Smooth muscle cell (in vitro differentiated cells): ENCODE measurements around the gene PRDM10. TPM values are rescaled to one million over a fixed set of nuclear protein-coding genes. Genes with fewer than 3 reads are reported as not detected.

ENCODE experiments used
- DNase-seq: peaks from one replicate; lab custom pipeline; 2025; ENCODE audit not compliant: unreplicated experiment; lab: John Stamatoyannopoulos, UW
- H2AFZ ChIP-seq: fragments of 200-600 bp; sonication (generic); 2 replicates; pipeline ENCODE4 v1.6.0; 2016; ENCODE audit warnings: antibody characterized with exemption, low read depth, mild to moderate bottlenecking
- H3F3A ChIP-seq: fragments of 200-600 bp; sonication (generic); 2 replicates; pipeline ENCODE4 v1.6.0; 2017; ENCODE audit warnings: antibody characterized with exemption, low read depth
- H3K27ac ChIP-seq: fragments of 200-600 bp; sonication (generic); 2 replicates; pipeline ENCODE4 v1.5.1; 2016; ENCODE audit warnings: low read depth, mild to moderate bottlenecking
- H3K27me3 ChIP-seq: fragments of 200-600 bp; sonication (generic); 2 replicates; pipeline ENCODE4 v1.6.1; 2016; ENCODE audit warnings: low read depth, mild to moderate bottlenecking
- H3K36me3 ChIP-seq: fragments of 200-600 bp; sonication (generic); 2 replicates; pipeline ENCODE4 v1.5.1; 2016; ENCODE audit warnings: low read depth
- H3K4me1 ChIP-seq: fragments of 200-600 bp; sonication (generic); 2 replicates; pipeline ENCODE4 v1.5.1; 2016; ENCODE audit warnings: low read depth
- H3K4me2 ChIP-seq: fragments of 200-600 bp; sonication (generic); 2 replicates; pipeline ENCODE4 v1.6.0; 2016; ENCODE audit warnings: mild to moderate bottlenecking
- H3K4me3 ChIP-seq: fragments of 200-600 bp; sonication (generic); 2 replicates; pipeline ENCODE4 v1.5.1; 2016; ENCODE audit warnings: mild to moderate bottlenecking
- H3K79me2 ChIP-seq: fragments of 200-600 bp; sonication (generic); 2 replicates; pipeline ENCODE4 v1.6.0; 2016; ENCODE audit warnings: low read depth, mild to moderate bottlenecking
- H3K9ac ChIP-seq: fragments of 200-600 bp; sonication (generic); 2 replicates; pipeline ENCODE4 v1.6.0; 2016; ENCODE audit warnings: low read depth
- H3K9me3 ChIP-seq: fragments of 200-600 bp; sonication (generic); replicated peaks from 2 replicates; pipeline ENCODE4 v1.5.1; 2016; ENCODE audit warnings: low read depth
- H4K20me1 ChIP-seq: fragments of 200-600 bp; sonication (generic); 2 replicates; pipeline ENCODE4 v1.6.0; 2016; ENCODE audit warnings: low read depth
- CTCF ChIP-seq: fragments of 200-600 bp; sonication (generic); IDR thresholded peaks from 2 replicates; pipeline ENCODE4 v1.5.1; 2017; ENCODE audit warnings: borderline replicate concordance, mild to moderate bottlenecking, antibody characterized with exemption; ENCODE audit not compliant: insufficient read depth, poor library complexity, severe bottlenecking
- WGBS: methylation state at CpG from one replicate; pipeline ENCODE4 v1.1.7; 2016; ENCODE audit warnings: low lambda C conversion rate; 5-methylcytosine and 5-hydroxymethylcytosine counted together
- polyA plus RNA-seq: library from polyadenylated mRNA; unstranded; fragments of >200 nt; fragmentation: Nextera tagmentation; extraction: Ambion mirVana; gene quantifications from 2 replicates; pipeline ENCODE4 v1.2.1, GENCODE V29; 2016
- total RNA-seq: library from RNA; depleted of rRNA; stranded (reverse); fragments of >200 nt; gene quantifications from 2 replicates; pipeline ENCODE4 v1.2.3, GENCODE V29; 2014

The PRDM10 gene
- total and polyA plus RNA-seq, 2 experiments from 2014 or later, result 3.7 to 12.2 TPM

- H3K27me3 ChIP-seq, result no peaks in the 10 kb centered on the region
- TF ChIP-seq CTCF, result no peak
- no peaks in the 10 kb centered on the region for H3F3A ChIP-seq
- no peak overlapping the region for H3K9ac ChIP-seq
- H3K9me3 ChIP-seq, result no peaks in the 10 kb centered on the region
- no peak overlapping the region for H2AFZ ChIP-seq
- WGBS, result 93% methylated on average over 3 of the region's 3 CpGs
- no peak overlapping the region for H3K4me3 ChIP-seq
- DNase-seq, result no peak
- H3K27ac ChIP-seq, result no peak overlapping the region
- no peaks in the 10 kb centered on the region for H3K4me1 ChIP-seq
- no peaks in the 10 kb centered on the region for H3K79me2 ChIP-seq
- no peaks in the 10 kb centered on the region for H3K36me3 ChIP-seq
- no peaks in the 10 kb centered on the region for H4K20me1 ChIP-seq
- no peak overlapping the region for H3K4me2 ChIP-seq
These were observed 26.5 kb upstream of the PRDM10 start for GRCh38 chr11:130029137-130029536.

GRCh38 chr11:130025371-130025770 lies 22.7 kb upstream of the PRDM10 start:
- no peaks in the 10 kb centered on the region for H3K27me3 ChIP-seq
- H3K4me1 ChIP-seq, result peaks cover 2% of the 10 kb centered on the region
- 91% methylated on average over 1 of the region's 1 CpG for WGBS
- H3K4me3 ChIP-seq, result no peak overlapping the region
- no peaks in the 10 kb centered on the region for H3K36me3 ChIP-seq
- H2AFZ ChIP-seq, result no peak overlapping the region
- DNase-seq, result no peak
- no peaks in the 10 kb centered on the region for H3K9me3 ChIP-seq
- H3F3A ChIP-seq, result peaks cover 2% of the 10 kb centered on the region
- no peak for TF ChIP-seq CTCF
- H3K27ac ChIP-seq, result no peak overlapping the region
- no peak overlapping the region for H3K4me2 ChIP-seq
- H4K20me1 ChIP-seq, result no peaks in the 10 kb centered on the region
- no peaks in the 10 kb centered on the region for H3K79me2 ChIP-seq
- H3K9ac ChIP-seq, result no peak overlapping the region

- Histone ChIP-seq H3K27me3 (no peaks in the 10 kb centered on the region), H3K79me2 (no peaks in the 10 kb centered on the region), H3K9me3 (no peaks in the 10 kb centered on the region), H2AFZ (no peak overlapping the region), H3F3A (peaks cover 6% of the 10 kb centered on the region), H3K4me1 (peaks cover 8% of the 10 kb centered on the region), H3K27ac (no peak overlapping the region), H4K20me1 (no peaks in the 10 kb centered on the region), H3K4me2 (no peak overlapping the region), H3K36me3 (no peaks in the 10 kb centered on the region), H3K9ac (no peak overlapping the region), H3K4me3 (no peak overlapping the region)
- TF ChIP-seq CTCF, result no peak
- no peak for DNase-seq
- WGBS, result 92% methylated on average over 1 of the region's 1 CpG
These were observed 21.7 kb upstream of the PRDM10 start for GRCh38 chr11:130024361-130024760.

- Histone ChIP-seq H3K36me3 (no peaks in the 10 kb centered on the region), H3K4me2 (no peak overlapping the region), H3K27me3 (no peaks in the 10 kb centered on the region), H3K27ac (peak overlapping the region; percentile 46), H3K4me3 (no peak overlapping the region), H3K79me2 (no peaks in the 10 kb centered on the region), H3K4me1 (peaks cover 8% of the 10 kb centered on the region), H4K20me1 (no peaks in the 10 kb centered on the region), H3K9me3 (no peaks in the 10 kb centered on the region), H2AFZ (no peak overlapping the region), H3K9ac (no peak overlapping the region), H3F3A (peaks cover 6% of the 10 kb centered on the region)
- 43% methylated on average over 2 of the region's 2 CpGs for WGBS
- TF ChIP-seq CTCF, result no peak
- no peak for DNase-seq
These were observed 20.6 kb upstream of the PRDM10 start for GRCh38 chr11:130023204-130023603.
